HL-60 (cell line): Measurements from ENCODE around the gene CEACAM18.

Experiments used
- DNase-seq, 2 experiments: peaks; one replicate each; pipeline ENCODE4 v3.0.0-alpha.2; 2010 to 2020; ENCODE audit warnings: low read depth in 1 of 2, low spot score in 1 of 2
- H3K27ac ChIP-seq: fragments of 250-450 bp; sonication (Bioruptor Pico); replicated peaks from 2 replicates; pipeline ENCODE4 v1.5.1; 2020; ENCODE audit warnings: mild to moderate bottlenecking, moderate library complexity
- H3K27me3 ChIP-seq: fragments of 250-450 bp; sonication (Bioruptor Pico); 2 replicates; pipeline ENCODE4 v1.5.1; 2021; ENCODE audit warnings: mild to moderate bottlenecking, moderate library complexity; ENCODE audit not compliant: insufficient read depth, poor library complexity, severe bottlenecking
- H3K4me3 ChIP-seq: replicated peaks from 2 replicates; pipeline ENCODE4 v1.5.1; 2011; ENCODE audit warnings: mild to moderate bottlenecking, control low read depth, low read length; ENCODE audit not compliant: insufficient read depth
- GABPA ChIP-seq: IDR thresholded peaks from 2 replicates; pipeline ENCODE4 v1.6.1; 2012; ENCODE audit warnings: low read depth
- POLR2AphosphoS5 ChIP-seq: IDR thresholded peaks from 2 replicates; pipeline ENCODE4 v1.6.1; 2012; ENCODE audit warnings: low read depth
- SPI1 ChIP-seq: IDR thresholded peaks from 2 replicates; pipeline ENCODE4 v1.6.1; 2012; ENCODE audit warnings: low read depth, mild to moderate bottlenecking, borderline replicate concordance
- TF ChIP-seq, protein P1 (sequence below): IDR thresholded peaks from one replicate; pipeline ENCODE4 v1.5.1; 2011; ENCODE audit warnings: low read length, control low read depth, inconsistent platforms; ENCODE audit not compliant: insufficient read depth
- TF ChIP-seq, protein P2 (sequence below): IDR thresholded peaks from 2 replicates; pipeline ENCODE4 v1.6.1; 2012; ENCODE audit warnings: low read depth; ENCODE audit not compliant: insufficient replicate concordance

CEACAM18 gene

DNA sequence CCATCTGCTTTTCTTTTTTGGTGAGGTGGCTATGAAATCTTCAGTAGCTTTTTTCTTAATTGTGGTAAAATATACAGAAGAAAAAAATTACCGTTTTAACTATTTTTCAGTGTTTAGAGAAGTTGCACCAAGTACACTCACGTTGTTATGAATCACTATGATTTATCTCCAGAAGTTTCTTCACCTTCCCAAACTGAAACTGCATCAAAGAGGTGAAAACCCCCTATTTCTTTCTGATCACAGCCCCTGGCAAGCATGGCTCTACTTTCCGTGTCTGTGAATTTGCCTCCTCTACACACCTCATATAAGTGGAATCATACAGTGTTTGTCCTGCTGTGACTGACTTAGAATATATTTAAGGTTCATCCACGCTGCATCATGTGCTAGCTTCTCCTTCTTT is 45.3 kb upstream of the CEACAM18 start:
- H3K27me3 ChIP-seq: no peaks in the 10 kb centered on the region
- TF ChIP-seq SPI1 (no peak), GABPA (no peak), POLR2AphosphoS5 (no peak)
- TF ChIP-seq, protein P1, sequence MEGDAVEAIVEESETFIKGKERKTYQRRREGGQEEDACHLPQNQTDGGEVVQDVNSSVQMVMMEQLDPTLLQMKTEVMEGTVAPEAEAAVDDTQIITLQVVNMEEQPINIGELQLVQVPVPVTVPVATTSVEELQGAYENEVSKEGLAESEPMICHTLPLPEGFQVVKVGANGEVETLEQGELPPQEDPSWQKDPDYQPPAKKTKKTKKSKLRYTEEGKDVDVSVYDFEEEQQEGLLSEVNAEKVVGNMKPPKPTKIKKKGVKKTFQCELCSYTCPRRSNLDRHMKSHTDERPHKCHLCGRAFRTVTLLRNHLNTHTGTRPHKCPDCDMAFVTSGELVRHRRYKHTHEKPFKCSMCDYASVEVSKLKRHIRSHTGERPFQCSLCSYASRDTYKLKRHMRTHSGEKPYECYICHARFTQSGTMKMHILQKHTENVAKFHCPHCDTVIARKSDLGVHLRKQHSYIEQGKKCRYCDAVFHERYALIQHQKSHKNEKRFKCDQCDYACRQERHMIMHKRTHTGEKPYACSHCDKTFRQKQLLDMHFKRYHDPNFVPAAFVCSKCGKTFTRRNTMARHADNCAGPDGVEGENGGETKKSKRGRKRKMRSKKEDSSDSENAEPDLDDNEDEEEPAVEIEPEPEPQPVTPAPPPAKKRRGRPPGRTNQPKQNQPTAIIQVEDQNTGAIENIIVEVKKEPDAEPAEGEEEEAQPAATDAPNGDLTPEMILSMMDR: no peak
- TF ChIP-seq, protein P2, sequence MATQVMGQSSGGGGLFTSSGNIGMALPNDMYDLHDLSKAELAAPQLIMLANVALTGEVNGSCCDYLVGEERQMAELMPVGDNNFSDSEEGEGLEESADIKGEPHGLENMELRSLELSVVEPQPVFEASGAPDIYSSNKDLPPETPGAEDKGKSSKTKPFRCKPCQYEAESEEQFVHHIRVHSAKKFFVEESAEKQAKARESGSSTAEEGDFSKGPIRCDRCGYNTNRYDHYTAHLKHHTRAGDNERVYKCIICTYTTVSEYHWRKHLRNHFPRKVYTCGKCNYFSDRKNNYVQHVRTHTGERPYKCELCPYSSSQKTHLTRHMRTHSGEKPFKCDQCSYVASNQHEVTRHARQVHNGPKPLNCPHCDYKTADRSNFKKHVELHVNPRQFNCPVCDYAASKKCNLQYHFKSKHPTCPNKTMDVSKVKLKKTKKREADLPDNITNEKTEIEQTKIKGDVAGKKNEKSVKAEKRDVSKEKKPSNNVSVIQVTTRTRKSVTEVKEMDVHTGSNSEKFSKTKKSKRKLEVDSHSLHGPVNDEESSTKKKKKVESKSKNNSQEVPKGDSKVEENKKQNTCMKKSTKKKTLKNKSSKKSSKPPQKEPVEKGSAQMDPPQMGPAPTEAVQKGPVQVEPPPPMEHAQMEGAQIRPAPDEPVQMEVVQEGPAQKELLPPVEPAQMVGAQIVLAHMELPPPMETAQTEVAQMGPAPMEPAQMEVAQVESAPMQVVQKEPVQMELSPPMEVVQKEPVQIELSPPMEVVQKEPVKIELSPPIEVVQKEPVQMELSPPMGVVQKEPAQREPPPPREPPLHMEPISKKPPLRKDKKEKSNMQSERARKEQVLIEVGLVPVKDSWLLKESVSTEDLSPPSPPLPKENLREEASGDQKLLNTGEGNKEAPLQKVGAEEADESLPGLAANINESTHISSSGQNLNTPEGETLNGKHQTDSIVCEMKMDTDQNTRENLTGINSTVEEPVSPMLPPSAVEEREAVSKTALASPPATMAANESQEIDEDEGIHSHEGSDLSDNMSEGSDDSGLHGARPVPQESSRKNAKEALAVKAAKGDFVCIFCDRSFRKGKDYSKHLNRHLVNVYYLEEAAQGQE: no peak
- no peak overlapping the region for H3K27ac ChIP-seq
- DNase-seq: no peak
- no peak overlapping the region for H3K4me3 ChIP-seq

DNA sequence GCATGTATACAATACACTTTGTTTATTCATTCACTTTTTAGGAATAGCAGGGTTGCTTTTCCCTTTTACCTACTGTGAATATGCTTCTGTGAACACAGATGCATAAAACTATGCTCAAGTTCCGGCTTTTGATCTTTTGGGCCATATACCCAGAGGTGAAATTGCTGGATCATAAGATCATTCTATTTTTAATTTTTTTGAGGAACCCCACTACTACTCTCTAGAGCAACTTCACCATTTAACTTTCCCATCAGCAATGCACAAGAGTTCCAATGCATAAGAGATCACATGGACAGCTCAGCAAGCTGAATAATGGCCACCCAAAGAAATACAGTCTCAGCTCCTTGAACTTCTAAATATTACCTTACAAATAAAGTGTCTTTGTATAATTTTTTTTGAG is 43.9 kb upstream of the CEACAM18 start:
- H3K27me3 ChIP-seq: no peaks in the 10 kb centered on the region
- DNase-seq: no peak
- no peak overlapping the region for H3K4me3 ChIP-seq
- no peak for TF ChIP-seq POLR2AphosphoS5
- TF ChIP-seq SPI1: no peak
- H3K27ac ChIP-seq: no peak overlapping the region

DNA sequence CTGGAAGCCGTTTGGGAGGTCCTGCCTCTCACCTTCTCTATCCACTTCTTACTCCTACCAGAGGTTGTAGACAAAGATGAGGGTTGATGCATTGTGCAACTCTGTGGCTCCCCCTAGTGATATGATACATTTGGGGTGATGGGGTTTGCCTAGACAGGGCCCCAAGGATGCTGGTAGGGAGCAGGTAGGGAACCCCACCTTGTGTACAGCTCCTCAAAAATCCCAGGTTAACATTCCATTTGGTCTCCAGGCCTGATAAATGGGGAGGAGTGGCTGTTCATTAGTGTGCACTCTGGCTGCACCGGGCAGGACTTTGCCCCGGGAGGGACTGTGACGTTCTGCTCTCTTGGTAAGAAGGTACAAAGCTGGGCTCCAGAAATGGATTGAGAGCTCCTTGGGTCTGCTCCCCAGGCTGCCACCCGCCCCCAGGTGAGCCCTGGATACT is 39.3 kb upstream of the CEACAM18 start:
- no peaks in the 10 kb centered on the region for H3K27me3 ChIP-seq
- H3K4me3 ChIP-seq: no peak overlapping the region
- peak in 1 of 2 experiments; percentile 56 for DNase-seq
- no peak overlapping the region for H3K27ac ChIP-seq
- no peak for TF ChIP-seq POLR2AphosphoS5
- TF ChIP-seq, protein P1: peak; percentile 31
- TF ChIP-seq SPI1: no peak
- no peak for TF ChIP-seq GABPA

GRCh38 chr19:51440052-51440451 is 38.3 kb upstream of the CEACAM18 start:
- DNase-seq: no peak
- Histone ChIP-seq H3K27me3 (no peaks in the 10 kb centered on the region), H3K4me3 (no peak overlapping the region), H3K27ac (no peak overlapping the region)
- TF ChIP-seq, protein P2: no peak
- TF ChIP-seq, protein P1: no peak
- TF ChIP-seq GABPA (no peak), POLR2AphosphoS5 (no peak), SPI1 (no peak)
